HepG2 (cell line): ENCODE results near the gene NFXL1. TPM values are rescaled to one million over a fixed set of nuclear protein-coding genes. Genes with fewer than 3 reads are reported as not detected.

Experiments used
- ATF2 ChIP-seq: sonication (generic); formaldehyde crosslinking; IDR thresholded peaks from 2 replicates; pipeline ENCODE4 v1.4.0; 2020; ENCODE audit warnings: missing genetic modification reagents
- BCL6 ChIP-seq: IDR thresholded peaks from 2 replicates; pipeline ENCODE4 v1.6.1; 2016; ENCODE audit warnings: missing genetic modification reagents, missing compliant biosample characterization
- BRD4 ChIP-seq: sonication (generic); formaldehyde crosslinking; IDR thresholded peaks from 2 replicates; pipeline ENCODE4 v1.4.0; 2020; ENCODE audit warnings: missing genetic modification reagents
- E2F1 ChIP-seq: sonication (generic); formaldehyde crosslinking; IDR thresholded peaks from 2 replicates; pipeline ENCODE4 v1.5.0; 2020; ENCODE audit warnings: missing genetic modification reagents
- ETV6 ChIP-seq: sonication (generic); formaldehyde crosslinking; conservative IDR thresholded peaks from 2 replicates; pipeline ENCODE4 v1.4.0; 2020; ENCODE audit warnings: missing genetic modification reagents
- GMEB1 ChIP-seq: sonication (generic); formaldehyde crosslinking; IDR thresholded peaks from 2 replicates; pipeline ENCODE4 v1.5.1; 2020; ENCODE audit warnings: missing genetic modification reagents, mild to moderate bottlenecking, borderline replicate concordance
- HDAC2 ChIP-seq: sonication (generic); formaldehyde crosslinking; IDR thresholded peaks from 2 replicates; pipeline ENCODE4 v1.4.0; 2020; ENCODE audit warnings: missing genetic modification reagents
- HOMEZ ChIP-seq: IDR thresholded peaks from 2 replicates; pipeline ENCODE4 v1.6.1; 2016; ENCODE audit warnings: low read depth
- IKZF5 ChIP-seq: IDR thresholded peaks from 2 replicates; pipeline ENCODE4 v1.6.1; 2018; ENCODE audit warnings: missing genetic modification reagents, mild to moderate bottlenecking, missing compliant biosample characterization
- ISL2 ChIP-seq: sonication (generic); formaldehyde crosslinking; IDR thresholded peaks from 2 replicates; pipeline ENCODE4 v1.5.0; 2020; ENCODE audit warnings: missing genetic modification reagents
- POLR2AphosphoS2 ChIP-seq: IDR thresholded peaks from 2 replicates; pipeline ENCODE4 v1.6.1; 2011; ENCODE audit warnings: low read depth, low read length, improper control_type of control experiment
- PRPF4 ChIP-seq: fragments of 200-400 bp; formaldehyde crosslinking; IDR thresholded peaks from 2 replicates; pipeline ENCODE4 v1.6.1; 2016; ENCODE audit warnings: low read length, low read depth; ENCODE audit not compliant: poor library complexity, severe bottlenecking
- RFX3 ChIP-seq: IDR thresholded peaks from 2 replicates; pipeline ENCODE4 v1.6.1; 2016; ENCODE audit warnings: missing biosample characterization, missing genetic modification reagents
- SETDB1 ChIP-seq: sonication (generic); formaldehyde crosslinking; IDR thresholded peaks from 2 replicates; pipeline ENCODE4 v1.5.1; 2020; ENCODE audit warnings: missing genetic modification reagents, mild to moderate bottlenecking, borderline replicate concordance
- SRY ChIP-seq: sonication (generic); formaldehyde crosslinking; IDR thresholded peaks from 2 replicates; pipeline ENCODE4 v1.8.0; 2022; ENCODE audit warnings: mild to moderate bottlenecking, missing genetic modification reagents
- TAF1 ChIP-seq: sonication (generic); formaldehyde crosslinking; IDR thresholded peaks from 2 replicates; pipeline ENCODE4 v1.4.0; 2020; ENCODE audit warnings: missing genetic modification reagents
- TERF1 ChIP-seq: sonication (generic); formaldehyde crosslinking; IDR thresholded peaks from 2 replicates; pipeline ENCODE4 v1.8.0; 2022; ENCODE audit warnings: mild to moderate bottlenecking, missing genetic modification reagents, moderate library complexity
- ZHX1 ChIP-seq: sonication (generic); formaldehyde crosslinking; IDR thresholded peaks from 2 replicates; pipeline ENCODE4 v1.8.1; 2022; ENCODE audit warnings: low read depth, mild to moderate bottlenecking, missing genetic modification reagents
- ZNF121 ChIP-seq: sonication (generic); formaldehyde crosslinking; IDR thresholded peaks from 2 replicates; pipeline ENCODE4 v1.5.0; 2020; ENCODE audit warnings: mild to moderate bottlenecking, missing genetic modification reagents
- ZNF382 ChIP-seq: sonication (generic); formaldehyde crosslinking; IDR thresholded peaks from 2 replicates; pipeline ENCODE4 v1.5.0; 2020; ENCODE audit warnings: missing genetic modification reagents, mild to moderate bottlenecking, borderline replicate concordance
- polyA plus RNA-seq, 8 experiments: library from polyadenylated mRNA; depleted of rRNA in 3 of 8; stranded (reverse) in 7 of 8; unstranded in 1 of 8; fragments of >200 nt; fragmentation: Illumina TruSeq in 4 of 8; extraction: Trizol in 4 of 8; gene quantifications; 2 replicates each; pipeline versions ENCODE4 v1.2.1 to v1.2.3, GENCODE V29; 2011 to 2016; ENCODE audit warnings: low read depth in 4 of 8, missing spikeins in 1 of 8, mixed read lengths in 1 of 8; ENCODE audit not compliant: insufficient read depth in 1 of 8
- total RNA-seq, 5 experiments: library from RNA; depleted of rRNA; stranded (reverse); fragments of >200 nt; fragmentation: Illumina TruSeq; extraction: Trizol; gene quantifications; 2 replicates each; pipeline ENCODE4 v1.2.3, GENCODE V29; 2016; ENCODE audit warnings: low read depth in 1 of 5

NFXL1 gene
- total and polyA plus RNA-seq, 2 of the 13 experiments (the other 11 are each of a cell fraction or from before 2014, with no cell fraction given) = 12.0 to 18.6 TPM

GRCh38 chr4:47836641-47837093 is 77.7 kb downstream of the NFXL1 start (continued):
- TF ChIP-seq ZNF382 (CRISPR knock-in tag) (no peak), BCL6 (CRISPR knock-in tag) (no peak), PRPF4 (no peak), ZNF121 (CRISPR knock-in tag) (no peak), BRD4 (CRISPR knock-in tag) (no peak), HOMEZ (CRISPR knock-in tag) (peak; percentile 40; the same call in 1 of the 2 replicates), TAF1 (no peak), SRY (CRISPR knock-in tag) (no peak), POLR2AphosphoS2 (no peak), SETDB1 (CRISPR knock-in tag) (no peak), HDAC2 (CRISPR knock-in tag) (no peak), GMEB1 (CRISPR knock-in tag) (peak; percentile 40; the same call in 1 of the 2 replicates), IKZF5 (no peak), ETV6 (CRISPR knock-in tag) (no peak), ATF2 (no peak; the same call in 1 of the 2 replicates), RFX3 (CRISPR knock-in tag) (no peak), ISL2 (no peak), ZHX1 (CRISPR knock-in tag) (no peak), E2F1 (CRISPR knock-in tag) (no peak), TERF1 (CRISPR knock-in tag) (no peak)
